SH-SY5Y (cell line): ENCODE measurements around the gene MEF2A.

ENCODE experiments used
- GATA2 ChIP-seq: IDR thresholded peaks from 2 replicates; pipeline ENCODE4 v1.6.1; 2011; ENCODE audit warnings: mild to moderate bottlenecking, low read depth, low read length
- GATA3 ChIP-seq: IDR thresholded peaks from 2 replicates; pipeline ENCODE4 v1.6.1; 2011; ENCODE audit warnings: low read depth, mild to moderate bottlenecking, low read length, moderate library complexity

GRCh38 chr15:99554880-99555488 is 10.8 kb upstream of the MEF2A start:
- TF ChIP-seq GATA3, result 0 out of 2 replicates have a peak, but pooled peaks have one; percentile 24
- TF ChIP-seq GATA2, result peak; percentile 31; the same call in 1 of the 2 replicates
